Activated naive CD4-positive, alpha-beta T cell treated with anti-CD3 and anti-CD28 coated beads, Interleukin-2, amount 50 U/mL, for 72 hours (primary cell): Measurements from ENCODE around the gene POLR1D. TPM values are rescaled to one million over a fixed set of nuclear protein-coding genes. Genes with fewer than 3 reads are reported as not detected.

Experiments used
- total RNA-seq, 2 donors: library from RNA; stranded (reverse); gene quantifications; one replicate each; pipeline ENCODE4 v1.2.3, GENCODE V29; 2022

Gene POLR1D
- total RNA-seq, 2 donors from 2014 or later = 159 to 166 TPM

Other genes starting within 250 kb of the POLR1D start
- gene GTF3A, start 197.3 kb upstream of the POLR1D start, total RNA-seq = 100 to 1,000 TPM; 133 to 190 TPM
- gene MTIF3, start 171.3 kb upstream of the POLR1D start, total RNA-seq = 10 to 100 TPM; 34.7 to 49.7 TPM
- gene LNX2, start 1.4 kb upstream of the POLR1D start, total RNA-seq = 1 to 10 TPM; 4.9 to 7.7 TPM
- not detected for gene GSX1, start 170.6 kb downstream of the POLR1D start, total RNA-seq